Ascending aorta (tissue), 2 donors: ENCODE results near the gene KCNQ5. TPM values are rescaled to one million over a fixed set of nuclear protein-coding genes. Genes with fewer than 3 reads are reported as not detected.

Experiments
- DNase-seq, 2 donors: peaks; one replicate each; pipeline ENCODE4 v3.0.0-alpha.2; 2019; ENCODE audit warnings: low spot score in 2 of 2
- H3K27ac ChIP-seq, 2 donors: fragments of 200-600 bp; sonication (generic); one replicate each; pipeline ENCODE4 v1.5.1; 2016 to 2017; ENCODE audit warnings: mild to moderate bottlenecking in 1 of 2
- H3K27me3 ChIP-seq: fragments of 200-600 bp; sonication (generic); one replicate; pipeline ENCODE4 v1.5.1; 2017
- H3K36me3 ChIP-seq, 2 donors: fragments of 200-600 bp; sonication (generic); one replicate each; pipeline ENCODE4 v1.5.1; 2016
- H3K4me1 ChIP-seq, 2 donors: fragments of 200-600 bp; sonication (generic); one replicate each; pipeline ENCODE4 v1.5.1; 2016 to 2017; ENCODE audit warnings: mild to moderate bottlenecking in 1 of 2
- H3K4me3 ChIP-seq, 2 donors: fragments of 200-600 bp; sonication (generic); one replicate each; pipeline ENCODE4 v1.5.1; 2016 to 2017; ENCODE audit warnings: mild to moderate bottlenecking in 1 of 2
- H3K9me3 ChIP-seq, 2 donors: fragments of 200-600 bp; sonication (generic); one replicate each; pipeline ENCODE4 v1.5.1; 2016
- CTCF ChIP-seq, 3 experiments: fragments of 200-600 bp in 2 of 3; fragments of 450-650 bp in 1 of 3; sonication (generic) in 2 of 3; IDR thresholded peaks; one replicate each; pipeline ENCODE4 v1.5.1; 2016 to 2019; ENCODE audit warnings: antibody characterized with exemption in 3 of 3, mild to moderate bottlenecking in 1 of 3, moderate library complexity in 1 of 3
- intact Hi-C: fragments of 100-400 bp; cut with DNase I; formaldehyde crosslinking; loops from one replicate; pipeline ENCODE4 v1.15.1; 2023
- total RNA-seq: library from RNA; depleted of rRNA; stranded (reverse); fragments of >200 nt; gene quantifications from one replicate; pipeline ENCODE4 v1.1.0, GENCODE V29; 2016

KCNQ5 gene
- total RNA-seq, 1 donor from 2014 or later = 4.5 TPM

- no peak overlapping the region for H3K4me3 ChIP-seq
Observed at GRCh38 chr6:73204252-73204651, 582.4 kb downstream of the KCNQ5 start.

GRCh38 chr6:73207221-73207837 is 585.5 kb downstream of the KCNQ5 start:
- Histone ChIP-seq H3K9me3 (no peaks in the 10 kb centered on the region), H3K4me3 (no peak overlapping the region), H3K27me3 (no peaks in the 10 kb centered on the region), H3K27ac (no peak overlapping the region), H3K36me3 (no peaks in the 10 kb centered on the region), H3K4me1 (no peaks in the 10 kb centered on the region)
- no peak for DNase-seq
- no peak for TF ChIP-seq CTCF (IDR thresholded peaks at IDR 0.05)
- intact Hi-C loops = no loop called here

More at GRCh38 chr6:73204252-73204651, 582.4 kb downstream of the KCNQ5 start:
- Histone ChIP-seq H3K27ac (no peak overlapping the region), H3K9me3 (no peaks in the 10 kb centered on the region), H3K27me3 (no peaks in the 10 kb centered on the region), H3K36me3 (no peaks in the 10 kb centered on the region), H3K4me1 (no peaks in the 10 kb centered on the region)
- no peak for DNase-seq
- intact Hi-C loops = no loop called here
- no peak for TF ChIP-seq CTCF (IDR thresholded peaks at IDR 0.05)

GRCh38 chr6:73209117-73209516 is 587.3 kb downstream of the KCNQ5 start:
- Histone ChIP-seq H3K36me3 (no peaks in the 10 kb centered on the region), H3K4me3 (no peak overlapping the region), H3K9me3 (no peaks in the 10 kb centered on the region), H3K27me3 (no peaks in the 10 kb centered on the region), H3K4me1 (no peaks in the 10 kb centered on the region), H3K27ac (no peak overlapping the region)
- DNase-seq = no peak
- TF ChIP-seq CTCF (IDR thresholded peaks at IDR 0.05) = no peak
- intact Hi-C loops = no loop called here

GRCh38 chr6:73216859-73217258 is 595.0 kb downstream of the KCNQ5 start:
- TF ChIP-seq CTCF (IDR thresholded peaks at IDR 0.05) = no peak
- H3K36me3 ChIP-seq = no peaks in the 10 kb centered on the region
- H3K9me3 ChIP-seq = no peaks in the 10 kb centered on the region
- no peak overlapping the region for H3K27ac ChIP-seq
- no peak for DNase-seq
- no peaks in the 10 kb centered on the region for H3K27me3 ChIP-seq
- intact Hi-C loops = no loop called here
- no peak overlapping the region for H3K4me3 ChIP-seq
- no peaks in the 10 kb centered on the region for H3K4me1 ChIP-seq

GRCh38 chr6:73225396-73225795 is 603.5 kb downstream of the KCNQ5 start, which contains the start of gene KHDC1L:
Gene KHDC1L (minus strand): TSS chr6:73225496. CDS start chr6:73225408, 88 bp downstream.
- Histone ChIP-seq H3K4me3 (no peak within 1 kb of the TSS), H3K36me3 (no peaks in the 10 kb centered on the region), H3K27ac (no peak within 1 kb of the TSS), H3K4me1 (no peaks in the 10 kb centered on the region), H3K27me3 (no peaks in the 10 kb centered on the region), H3K9me3 (no peaks in the 10 kb centered on the region)
- DNase-seq = no peak
- no peak for TF ChIP-seq CTCF (IDR thresholded peaks at IDR 0.05)
- intact Hi-C loops = no loop called here
